Kidney (tissue), 22 donors: ENCODE results near the gene NUCB1. TPM values are rescaled to one million over a fixed set of nuclear protein-coding genes. Genes with fewer than 3 reads are reported as not detected.

Source experiments
- DNase-seq, 5 donors: peaks; one replicate each; pipeline ENCODE4 v3.0.0-alpha.2; 2013 to 2020
- FAIRE-seq: peaks from 2 replicates; lab custom pipeline; 2012; peaks lifted over from hg19 to GRCh38; lab: Jason Lieb, UNC
- H3K27ac ChIP-seq, 2 donors: one replicate each; pipeline ENCODE4 v1.7.0; 2013; ENCODE audit warnings: low read depth in 2 of 2, low read length in 2 of 2, inconsistent platforms in 1 of 2
- H3K27me3 ChIP-seq: one replicate; pipeline ENCODE4 v1.7.1; 2013; ENCODE audit warnings: low read length, inconsistent platforms; ENCODE audit not compliant: control insufficient read depth, insufficient read depth
- H3K36me3 ChIP-seq, 3 donors: one replicate each; pipeline versions ENCODE4 v1.7.0 to v1.7.1; 2013; ENCODE audit warnings: low read length in 3 of 3, control low read depth in 1 of 3, inconsistent platforms in 1 of 3; ENCODE audit not compliant: insufficient read depth in 3 of 3, control insufficient read depth in 2 of 3
- H3K4me1 ChIP-seq, 3 donors: one replicate each; pipeline versions ENCODE4 v1.7.0 to v1.7.1; 2013; ENCODE audit warnings: low read length in 3 of 3, inconsistent platforms in 1 of 3, low read depth in 1 of 3; ENCODE audit not compliant: control insufficient read depth in 2 of 3, insufficient read depth in 2 of 3
- H3K4me3 ChIP-seq, 3 donors: one replicate each; pipeline versions ENCODE4 v1.7.0 to v1.8.1; 2013; ENCODE audit warnings: low read length in 3 of 3, control low read depth in 1 of 3, inconsistent platforms in 1 of 3
- H3K9ac ChIP-seq, 3 donors: one replicate each; pipeline versions ENCODE4 v1.7.0 to v1.7.1; 2013; ENCODE audit warnings: low read length in 3 of 3, control low read depth in 1 of 3, inconsistent platforms in 1 of 3
- H3K9me3 ChIP-seq, 3 donors: one replicate each; pipeline versions ENCODE4 v1.7.0 to v1.7.1; 2013; ENCODE audit warnings: low read length in 3 of 3, control low read depth in 1 of 3, inconsistent platforms in 1 of 3; ENCODE audit not compliant: control insufficient read depth in 2 of 3, insufficient read depth in 1 of 3
- CTCF ChIP-seq: IDR thresholded peaks from 3 replicates; pipeline ENCODE4 v1.5.1; 2012; ENCODE audit warnings: mild to moderate bottlenecking, moderate library complexity, borderline replicate concordance; ENCODE audit not compliant: insufficient read depth; ENCODE audit errors: extremely low read depth
- intact Hi-C: fragments of 100-400 bp; cut with DNase I; formaldehyde crosslinking; loops from one replicate; pipeline ENCODE4 v1.11.1; 2022
- long read RNA-seq, 10 donors: library from polyadenylated mRNA in 1 of 10; unstranded in 1 of 10; transcript quantifications; one replicate each; pipeline ENCODE4 v2.0.0 and lab custom pipeline, GENCODE V29; 2021 to 2026
- polyA plus RNA-seq: library from polyadenylated mRNA; stranded (reverse); fragments of 350-450 nt; fragmentation: Illumina TruSeq; extraction: RNeasy Lipid Tissue Mini Kit (QIAGEN cat#74804); gene quantifications from one replicate; pipeline ENCODE4 v1.2.3, GENCODE V29; 2014; ENCODE audit warnings: low read depth, low replicate concordance; ENCODE audit not compliant: insufficient read depth
- total RNA-seq: library from RNA; stranded (reverse); fragmentation: NEBNext Ultra II Directional; extraction: Animal tissue kit (Norgen Biotek cat#: 25700); gene quantifications from one replicate; pipeline ENCODE4 v1.2.1, GENCODE V29; 2021
- donor health status: control.
- donor health status: control.
- donor health status: control.
- donor health status: control.
- donor health status: control.
- donor health status: DM: yes; HTN: yes; CAD: no.
- donor health status: Normal renal cell carcinoma (clear cell type).

The NUCB1 gene
- total RNA-seq: 265 TPM
- 503 TPM for polyA plus RNA-seq
- long read RNA-seq, donor 1, transcript NUCB1-201 (13 exons, 2,668 nt): major isoform, 34 of 58 reads
- long read RNA-seq, donor 1, partial matches to known transcripts: 22 of 58 reads
- long read RNA-seq, donor 1, other reads (novel, unspliced or antisense): 0 of 58 reads
- long read RNA-seq, donor 2, transcript NUCB1-201 (13 exons, 2,668 nt): major isoform, 9 of 32 reads
- long read RNA-seq, donor 2, partial matches to known transcripts: 19 of 32 reads
- long read RNA-seq, donor 2, other reads (novel, unspliced or antisense): 0 of 32 reads
- long read RNA-seq, donor 3, transcript NUCB1-201 (13 exons, 2,668 nt): major isoform, 10 of 119 reads
- long read RNA-seq, donor 3, partial matches to known transcripts: 106 of 119 reads
- long read RNA-seq, donor 3, other reads (novel, unspliced or antisense): 0 of 119 reads
- long read RNA-seq, donor 4, transcript NUCB1-201 (13 exons, 2,668 nt): major isoform, 25 of 67 reads
- long read RNA-seq, donor 4, partial matches to known transcripts: 41 of 67 reads
- long read RNA-seq, donor 4, other reads (novel, unspliced or antisense): 0 of 67 reads
- long read RNA-seq, donor 5, partial matches to known transcripts: 0 of 1 reads
- long read RNA-seq, donor 5, other reads (novel, unspliced or antisense): 0 of 1 reads
- long read RNA-seq, donor 6, partial matches to known transcripts: 0 of 2 reads
- long read RNA-seq, donor 6, other reads (novel, unspliced or antisense): 0 of 2 reads
- long read RNA-seq, donor 7, transcript NUCB1-201 (13 exons, 2,668 nt): major isoform, 266 of 350 reads
- long read RNA-seq, donor 7, partial matches to known transcripts: 62 of 350 reads
- long read RNA-seq, donor 7, other reads (novel, unspliced or antisense): 21 of 350 reads
- long read RNA-seq, donor 8, partial matches to known transcripts: 121 of 288 reads
- long read RNA-seq, donor 8, other reads (novel, unspliced or antisense): 163 of 288 reads
- long read RNA-seq, donor 9, partial matches to known transcripts: 5 of 9 reads
- long read RNA-seq, donor 9, other reads (novel, unspliced or antisense): 0 of 9 reads
- long read RNA-seq, donor 10, transcript NUCB1-201 (13 exons, 2,668 nt): major isoform, 8 of 39 reads
- long read RNA-seq, donor 10, partial matches to known transcripts: 29 of 39 reads
- long read RNA-seq, donor 10, other reads (novel, unspliced or antisense): 0 of 39 reads

- Histone ChIP-seq H3K9ac (peak within 1 kb of the TSS; percentile 46 to 99 (median 57)), H3K4me1 (peaks cover 0 to 10% (median 3%) of the 10 kb centered on the region in 3 donors), H3K27ac (peak within 1 kb of the TSS; percentile 71 to 95), H3K4me3 (peak within 1 kb of the TSS; percentile 60 to 78 (median 62)), H3K36me3 (peaks cover 0 to 5% (median 4%) of the 10 kb centered on the region in 3 donors), H3K9me3 (no peaks in the 10 kb centered on the region), H3K27me3 (no peaks in the 10 kb centered on the region)
- FAIRE-seq: peak; percentile 97
- TF ChIP-seq CTCF: peak; percentile 8
- intact Hi-C loops: no loop called here
- DNase-seq: peak; percentile 99 to 100 (median 99)
Measured at GRCh38 chr19:48899781-48900476, at the start of gene NUCB1. NUCB1 (plus strand) TSS chr19:48900312; CDS start chr19:48900797, 485 bp downstream.

GRCh38 chr19:48852292-48852691, 47.8 kb upstream of the NUCB1 start:
- Histone ChIP-seq H3K4me3 (no peak overlapping the region), H3K9ac (no peak overlapping the region), H3K4me1 (no peaks in the 10 kb centered on the region), H3K36me3 (no peaks in the 10 kb centered on the region), H3K27me3 (no peaks in the 10 kb centered on the region), H3K27ac (no peak overlapping the region), H3K9me3 (no peaks in the 10 kb centered on the region)
- no peak for TF ChIP-seq CTCF
- intact Hi-C loops: no loop called here
- FAIRE-seq (no peak), DNase-seq (no peak)

GRCh38 chr19:48853483-48853882, 46.6 kb upstream of the NUCB1 start:
- Histone ChIP-seq H3K27ac (no peak overlapping the region), H3K9me3 (no peaks in the 10 kb centered on the region), H3K36me3 (no peaks in the 10 kb centered on the region), H3K4me1 (no peaks in the 10 kb centered on the region), H3K27me3 (no peaks in the 10 kb centered on the region), H3K9ac (no peak overlapping the region), H3K4me3 (no peak overlapping the region)
- DNase-seq (no peak), FAIRE-seq (no peak)
- intact Hi-C loops: no loop called here
- no peak for TF ChIP-seq CTCF
